IMR-90 (cell line): Measurements from ENCODE around the gene PEAK3. TPM values are rescaled to one million over a fixed set of nuclear protein-coding genes. Genes with fewer than 3 reads are reported as not detected.

Experiments used
- ATAC-seq: fragments of 200-7000 bp; cut with Tn5 transposase; 2 replicates; pipeline ENCODE4 v1.9.1; 2020; ENCODE audit warnings: low read depth, mild to moderate bottlenecking, moderate library complexity
- BruUV-seq: library from RNA; stranded (reverse); fragments of 400-500 nt; replicated peaks from 2 replicates; lab custom pipeline; 2021; lab: Mats Ljungman, UMichigan
- CTCF ChIA-PET: fragments of 300-600 bp; formaldehyde crosslinking; extraction: SDS; loops from one replicate; lab custom pipeline; 2021; ENCODE audit warnings: antibody characterized with exemption; lab: Yijun Ruan, JAX
- POLR2A ChIA-PET: fragments of 300-600 bp; sonication (Branson Sonifier 250); formaldehyde crosslinking; loops from one replicate; lab custom pipeline; 2022; ENCODE audit warnings: antibody characterized with exemption; ENCODE audit not compliant: unreplicated experiment; lab: Charles Lee
- DNase-seq: peaks from one replicate; pipeline ENCODE4 v3.0.0; 2013
- H2AFZ ChIP-seq: replicated peaks from 2 replicates; pipeline ENCODE3; 2013; ENCODE audit warnings: low read length, mild to moderate bottlenecking; ENCODE audit not compliant: poor library complexity
- H2AK5ac ChIP-seq: 2 replicates; pipeline ENCODE4 v1.6.1; 2013; ENCODE audit warnings: low read depth, low read length, inconsistent platforms
- H2AK9ac ChIP-seq: replicated peaks from 2 replicates; pipeline ENCODE3; 2013; ENCODE audit warnings: mild to moderate bottlenecking, low read depth, low read length, moderate library complexity; ENCODE audit not compliant: poor library complexity
- H2BK120ac ChIP-seq: 2 replicates; pipeline ENCODE4 v1.6.1; 2013; ENCODE audit warnings: low read depth, low read length, inconsistent platforms
- H2BK15ac ChIP-seq: 3 replicates; pipeline ENCODE4 v1.6.1; 2013; ENCODE audit warnings: low read depth, low read length, inconsistent platforms
- H2BK20ac ChIP-seq: 2 replicates; pipeline ENCODE4 v1.6.1; 2013; ENCODE audit warnings: low read depth, mild to moderate bottlenecking, inconsistent platforms, low read length, moderate library complexity
- H2BK5ac ChIP-seq: 2 replicates; pipeline ENCODE4 v1.6.1; 2013; ENCODE audit warnings: mild to moderate bottlenecking, low read depth, low read length, inconsistent platforms; ENCODE audit not compliant: poor library complexity, severe bottlenecking
- H3K14ac ChIP-seq: replicated peaks from 2 replicates; pipeline ENCODE4 v1.6.1; 2013; ENCODE audit warnings: low read depth, low read length, inconsistent platforms
- H3K18ac ChIP-seq: 2 replicates; pipeline ENCODE4 v1.6.1; 2013; ENCODE audit warnings: low read depth, low read length, control low read depth
- H3K23ac ChIP-seq: 2 replicates; pipeline ENCODE4 v1.6.1; 2013; ENCODE audit warnings: low read depth, low read length, inconsistent platforms
- H3K27ac ChIP-seq: 2 replicates; pipeline ENCODE4 v1.5.1; 2013; ENCODE audit warnings: mild to moderate bottlenecking, control low read depth, low read length; ENCODE audit not compliant: insufficient read depth
- H3K27me3 ChIP-seq: 2 replicates; pipeline ENCODE4 v1.6.1; 2013; ENCODE audit warnings: low read length; ENCODE audit not compliant: control insufficient read depth, insufficient read depth
- H3K36me3 ChIP-seq: 2 replicates; pipeline ENCODE4 v1.6.1; 2013; ENCODE audit warnings: low read length, mixed read lengths; ENCODE audit not compliant: control insufficient read depth, insufficient read depth
- H3K4ac ChIP-seq: 2 replicates; pipeline ENCODE4 v1.6.1; 2013; ENCODE audit warnings: low read depth, low read length, inconsistent platforms
- H3K4me1 ChIP-seq: 2 replicates; pipeline ENCODE4 v1.6.1; 2013; ENCODE audit warnings: low read length, mixed read lengths; ENCODE audit not compliant: control insufficient read depth, insufficient read depth
- H3K4me2 ChIP-seq: 2 replicates; pipeline ENCODE4 v1.6.1; 2013; ENCODE audit warnings: low read depth, mild to moderate bottlenecking, control low read depth, low read length, moderate library complexity
- H3K4me3 ChIP-seq: 2 replicates; pipeline ENCODE4 v1.5.1; 2013; ENCODE audit warnings: low read depth, mild to moderate bottlenecking, control low read depth, low read length, moderate library complexity; ENCODE audit not compliant: insufficient read depth
- H3K56ac ChIP-seq: 2 replicates; pipeline ENCODE4 v1.6.1; 2013; ENCODE audit warnings: low read length, inconsistent platforms; ENCODE audit not compliant: insufficient read depth; ENCODE audit errors: extremely low read depth
- H3K79me1 ChIP-seq, 2 experiments: 2 replicates each; pipeline ENCODE4 v1.6.1; 2013; ENCODE audit warnings: low read length in 2 of 2, inconsistent platforms in 1 of 2, low read depth in 1 of 2
- H3K9ac ChIP-seq: 2 replicates; pipeline ENCODE4 v1.6.1; 2013; ENCODE audit warnings: low read depth, low read length, control low read depth
- H3K9me1 ChIP-seq: 2 replicates; pipeline ENCODE4 v1.6.1; 2013; ENCODE audit warnings: low read length, inconsistent platforms; ENCODE audit not compliant: insufficient read depth
- H3K9me3 ChIP-seq: 2 replicates; pipeline ENCODE4 v1.6.1; 2013; ENCODE audit warnings: low read length; ENCODE audit not compliant: control insufficient read depth, insufficient read depth
- H4K20me1 ChIP-seq: 2 replicates; pipeline ENCODE4 v1.6.1; 2013; ENCODE audit warnings: low read length, inconsistent platforms; ENCODE audit not compliant: insufficient read depth
- H4K5ac ChIP-seq: 2 replicates; pipeline ENCODE4 v1.6.1; 2013; ENCODE audit warnings: mild to moderate bottlenecking, low read depth, low read length, control low read depth
- H4K8ac ChIP-seq, 2 experiments: 2 replicates each; pipeline ENCODE4 v1.6.1; 2013; ENCODE audit warnings: low read depth in 2 of 2, low read length in 2 of 2, control low read depth in 1 of 2, inconsistent platforms in 1 of 2
- H4K91ac ChIP-seq: 2 replicates; pipeline ENCODE4 v1.6.1; 2013; ENCODE audit warnings: low read depth, low read length, inconsistent platforms; ENCODE audit not compliant: insufficient read depth
- BHLHE40 ChIP-seq: fragments of 150-350 bp; IDR thresholded peaks from 2 replicates; pipeline ENCODE4 v1.6.1; 2016; ENCODE audit warnings: mild to moderate bottlenecking, low read depth, low read length
- CEBPB ChIP-seq: IDR thresholded peaks from 2 replicates; pipeline ENCODE4 v1.6.1; 2012; ENCODE audit warnings: low read depth, low read length, improper control_type of control experiment
- CHD1 ChIP-seq: IDR thresholded peaks from 2 replicates; pipeline ENCODE4 v1.6.1; 2012; ENCODE audit warnings: low read depth, low read length, improper control_type of control experiment
- CTCF ChIP-seq: conservative IDR thresholded peaks from 2 replicates; pipeline ENCODE4 v1.5.1; 2012; ENCODE audit warnings: mild to moderate bottlenecking, low read depth, low read length, improper control_type of control experiment
- FOS ChIP-seq: fragments of 150-350 bp; IDR thresholded peaks from 2 replicates; pipeline ENCODE4 v1.6.1; 2016; ENCODE audit warnings: low read depth, low read length
- MAFK ChIP-seq: IDR thresholded peaks from 2 replicates; pipeline ENCODE4 v1.6.1; 2012; ENCODE audit warnings: low read depth, low read length, improper control_type of control experiment
- MAZ ChIP-seq: IDR thresholded peaks from 2 replicates; pipeline ENCODE4 v1.6.1; 2012; ENCODE audit warnings: low read depth, mild to moderate bottlenecking, low read length, improper control_type of control experiment, moderate library complexity, borderline replicate concordance
- MXI1 ChIP-seq: IDR thresholded peaks from 2 replicates; pipeline ENCODE4 v1.6.1; 2012; ENCODE audit warnings: low read depth, mild to moderate bottlenecking, low read length, moderate library complexity, borderline replicate concordance
- NFE2L2 ChIP-seq: fragments of 150-350 bp; IDR thresholded peaks from 2 replicates; pipeline ENCODE4 v1.6.1; 2016; ENCODE audit warnings: low read depth, mild to moderate bottlenecking, low read length
- POLR2A ChIP-seq: IDR thresholded peaks from 2 replicates; pipeline ENCODE4 v1.6.1; 2012; ENCODE audit warnings: mild to moderate bottlenecking, low read depth, low read length
- RAD21 ChIP-seq: IDR thresholded peaks from 2 replicates; pipeline ENCODE4 v1.6.1; 2012; ENCODE audit warnings: low read length, improper control_type of control experiment
- RCOR1 ChIP-seq: IDR thresholded peaks from 2 replicates; pipeline ENCODE4 v1.6.1; 2012; ENCODE audit warnings: mild to moderate bottlenecking, low read length, improper control_type of control experiment; ENCODE audit not compliant: insufficient replicate concordance
- RFX5 ChIP-seq: IDR thresholded peaks from 2 replicates; pipeline ENCODE4 v1.8.0; 2012; ENCODE audit warnings: low read depth, mild to moderate bottlenecking, low read length, moderate library complexity
- SMC3 ChIP-seq: fragments of 150-350 bp; IDR thresholded peaks from 2 replicates; pipeline ENCODE4 v1.6.1; 2016; ENCODE audit warnings: low read depth, mild to moderate bottlenecking, antibody characterized with exemption, low read length, moderate library complexity
- USF2 ChIP-seq: fragments of 150-350 bp; IDR thresholded peaks from 2 replicates; pipeline ENCODE4 v1.6.1; 2017; ENCODE audit warnings: mild to moderate bottlenecking, antibody characterized with exemption, low read length, low read depth
- WGBS, 2 experiments: methylation state at CpG; one replicate each; pipeline versions ENCODE4 v1.1.5 to v1.1.7; 2013; ENCODE audit warnings: missing lambda C conversion rate in 2 of 2; ENCODE audit not compliant: insufficient read length in 1 of 2; ENCODE audit errors: extremely low coverage in 2 of 2; 5-methylcytosine and 5-hydroxymethylcytosine counted together
- dilution Hi-C: fragments of 300-500 bp; cut with HindIII; formaldehyde crosslinking; loops from one replicate; pipeline ENCODE4 v1.14.3; 2018; ENCODE audit warnings: low sequenced_read_pairs; ENCODE audit not compliant: unreplicated experiment
- in situ Hi-C: fragments of 300-500 bp; cut with MboI; formaldehyde crosslinking; loops from 3 replicates; pipeline ENCODE4 v1.14.3; 2019; ENCODE audit warnings: low sequenced_read_pairs, inconsistent platforms, mixed read lengths
- intact Hi-C: fragments of 100-400 bp; cut with micrococcal nuclease; formaldehyde crosslinking; loops from 2 replicates; pipeline ENCODE4 v1.10.0; 2022
- polyA plus RNA-seq, 3 experiments: library from polyadenylated mRNA; depleted of rRNA; stranded (reverse); fragments of >200 nt; gene quantifications; 2 replicates each; pipeline ENCODE4 v1.2.3, GENCODE V29; 2012; ENCODE audit warnings: low replicate concordance in 1 of 3
- total RNA-seq: library from RNA; depleted of rRNA; stranded (reverse); fragments of >200 nt; gene quantifications from 2 replicates; pipeline ENCODE4 v1.2.3, GENCODE V29; 2012
- TF ChIP-seq, protein P1 (sequence below): fragments of 150-350 bp; IDR thresholded peaks from 2 replicates; pipeline ENCODE4 v1.6.1; 2016; ENCODE audit warnings: low read depth, mild to moderate bottlenecking, low read length, moderate library complexity, borderline replicate concordance

Gene PEAK3
- total and polyA plus RNA-seq, 2 of the 4 experiments (the other 2 are of a cell fraction), result under 0.01 to 0.09 TPM

DNA sequence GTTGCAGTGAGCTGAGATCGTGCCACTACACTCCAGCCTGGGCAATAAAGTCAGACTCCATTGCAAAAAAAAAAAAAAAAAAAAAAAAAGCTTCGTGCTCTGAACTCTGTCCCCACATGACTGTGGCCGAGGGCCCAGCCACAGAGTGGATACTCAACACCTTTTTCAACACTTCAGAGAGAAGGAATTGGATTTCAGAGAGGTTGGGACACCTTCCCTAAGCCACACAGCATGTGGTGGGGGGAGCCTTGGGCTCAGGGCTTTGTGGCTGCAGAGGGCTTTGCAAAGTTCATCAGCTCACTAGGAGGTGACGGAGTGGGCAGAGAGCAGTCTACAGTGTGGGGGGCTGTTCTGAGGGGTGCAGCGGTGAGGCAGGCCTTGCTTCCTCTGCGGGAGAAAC, 36.9 kb upstream of the PEAK3 start:
- ChIA-PET CTCF (no interaction called here), POLR2A (no interaction called here)
- Histone ChIP-seq H2BK5ac (no peak overlapping the region), H2AK5ac (no peak overlapping the region), H3K79me1 (peaks cover 0 to 3% of the 10 kb centered on the region in 2 experiments; a peak in 1 of 4 replicates), H2AFZ (no peak overlapping the region), H3K9me1 (no peaks in the 10 kb centered on the region), H3K36me3 (peaks cover 18% of the 10 kb centered on the region; the same call in 1 of the 2 replicates), H3K4ac (no peak overlapping the region), H2AK9ac (no peak overlapping the region), H3K14ac (no peak overlapping the region), H3K18ac (no peak overlapping the region), H2BK120ac (no peak overlapping the region), H4K8ac (no peak overlapping the region), H4K20me1 (no peaks in the 10 kb centered on the region; the same call in 1 of the 2 replicates), H3K4me3 (no peak overlapping the region), H3K4me2 (no peak overlapping the region), H3K56ac (no peak overlapping the region), H4K5ac (no peak overlapping the region), H3K9me3 (peaks cover 3% of the 10 kb centered on the region), H3K27ac (no peak overlapping the region), H4K91ac (no peak overlapping the region), H3K9ac (no peak overlapping the region), H3K27me3 (no peaks in the 10 kb centered on the region), H2BK15ac (no peak overlapping the region), H3K23ac (no peak overlapping the region), H3K4me1 (no peaks in the 10 kb centered on the region), H2BK20ac (no peak overlapping the region)
- no CpG with 5 or more reads among the region's 6 CpGs for WGBS, 2 experiments
- DNase-seq (no peak), ATAC-seq (no peak)
- in situ Hi-C loops, result loop anchor here (10.0 kb wide), 1 partner anchor 164 kb away; the partner anchor contains the start of gene AP3D1
- TF ChIP-seq MXI1 (no peak), SMC3 (no peak), CEBPB (no peak), BHLHE40 (no peak), CTCF (no peak), MAFK (no peak), RAD21 (no peak), POLR2A (no peak), RFX5 (no peak), MAZ (no peak), USF2 (no peak), NFE2L2 (no peak), CHD1 (no peak), FOS (no peak), RCOR1 (no peak)
- TF ChIP-seq, protein P1, sequence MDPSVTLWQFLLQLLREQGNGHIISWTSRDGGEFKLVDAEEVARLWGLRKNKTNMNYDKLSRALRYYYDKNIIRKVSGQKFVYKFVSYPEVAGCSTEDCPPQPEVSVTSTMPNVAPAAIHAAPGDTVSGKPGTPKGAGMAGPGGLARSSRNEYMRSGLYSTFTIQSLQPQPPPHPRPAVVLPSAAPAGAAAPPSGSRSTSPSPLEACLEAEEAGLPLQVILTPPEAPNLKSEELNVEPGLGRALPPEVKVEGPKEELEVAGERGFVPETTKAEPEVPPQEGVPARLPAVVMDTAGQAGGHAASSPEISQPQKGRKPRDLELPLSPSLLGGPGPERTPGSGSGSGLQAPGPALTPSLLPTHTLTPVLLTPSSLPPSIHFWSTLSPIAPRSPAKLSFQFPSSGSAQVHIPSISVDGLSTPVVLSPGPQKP, result no peak
- intact Hi-C loops, result no loop called here
- dilution Hi-C loops, result no loop called here
- BruUV-seq, result no TSS peak
